22Rv1 (cell line): Measurements from ENCODE around the gene HLA-F.

Experiments
- CTCF ChIP-seq: fragments of 450-650 bp; IDR thresholded peaks from 2 replicates; pipeline ENCODE4 v1.5.1; 2017; ENCODE audit warnings: mild to moderate bottlenecking
- ZFX ChIP-seq: fragments of 450-650 bp; IDR thresholded peaks from 2 replicates; pipeline ENCODE4 v1.6.1; 2017; ENCODE audit warnings: antibody characterized with exemption, borderline replicate concordance

GRCh38 chr6:29685718-29686326 lies 37.4 kb upstream of the HLA-F start:
- no peak for TF ChIP-seq CTCF
- no peak for TF ChIP-seq ZFX
